Stimulated activated CD4-positive, alpha-beta T cell treated with anti-CD3 and anti-CD28 coated beads, TNF-alpha, amount 100 ng/mL, for 1 hour (primary cell): Measurements from ENCODE around the gene GPT2.

Experiments
- DNase-seq, 3 donors: peaks; one replicate each; pipeline ENCODE4 v3.0.0-alpha.2; 2020; ENCODE audit warnings: low read depth in 3 of 3, low spot score in 1 of 3

Gene GPT2

GRCh38 chr16:46896314-46896968, 12.3 kb downstream of the GPT2 start:
- no peak for DNase-seq

GRCh38 chr16:46897471-46897870, 13.3 kb downstream of the GPT2 start:
- no peak for DNase-seq

GRCh38 chr16:46898006-46898405, 13.8 kb downstream of the GPT2 start:
- no peak for DNase-seq

DNA sequence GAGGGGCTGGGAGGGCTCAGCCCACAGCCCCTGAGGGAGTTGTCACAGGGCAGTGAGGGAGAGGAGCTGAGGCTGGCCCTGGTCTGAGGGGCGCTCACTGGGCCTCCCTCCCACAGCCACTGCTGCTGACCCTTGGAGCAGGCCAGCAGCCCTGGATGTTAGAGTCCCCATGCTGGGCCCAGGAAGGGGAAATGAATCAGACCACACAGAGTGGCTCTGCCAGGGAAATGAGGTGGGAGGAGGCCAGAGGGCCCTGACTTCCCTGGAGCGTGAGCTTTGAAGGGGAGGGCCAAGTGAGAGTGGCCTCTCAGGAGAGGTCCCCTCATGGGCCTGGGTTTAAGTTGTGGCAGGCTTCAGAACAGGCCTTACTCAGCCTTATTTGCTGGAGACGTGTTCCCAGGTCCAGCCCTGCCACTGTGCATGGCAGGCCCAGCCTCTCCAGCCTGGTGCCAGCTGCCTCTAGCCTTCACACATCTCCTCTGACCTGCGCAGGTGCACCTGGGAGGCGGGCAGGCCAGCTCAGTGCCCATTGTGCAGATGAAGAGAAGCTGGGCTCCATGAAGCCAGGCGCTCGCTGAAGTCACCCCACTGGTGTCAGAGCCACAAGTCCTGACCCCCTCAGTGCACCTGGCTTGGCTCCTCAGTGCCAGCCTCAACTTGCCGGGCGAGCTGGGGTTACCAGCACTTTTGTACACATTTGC, 15.4 kb downstream of the GPT2 start:
- no peak for DNase-seq

DNA sequence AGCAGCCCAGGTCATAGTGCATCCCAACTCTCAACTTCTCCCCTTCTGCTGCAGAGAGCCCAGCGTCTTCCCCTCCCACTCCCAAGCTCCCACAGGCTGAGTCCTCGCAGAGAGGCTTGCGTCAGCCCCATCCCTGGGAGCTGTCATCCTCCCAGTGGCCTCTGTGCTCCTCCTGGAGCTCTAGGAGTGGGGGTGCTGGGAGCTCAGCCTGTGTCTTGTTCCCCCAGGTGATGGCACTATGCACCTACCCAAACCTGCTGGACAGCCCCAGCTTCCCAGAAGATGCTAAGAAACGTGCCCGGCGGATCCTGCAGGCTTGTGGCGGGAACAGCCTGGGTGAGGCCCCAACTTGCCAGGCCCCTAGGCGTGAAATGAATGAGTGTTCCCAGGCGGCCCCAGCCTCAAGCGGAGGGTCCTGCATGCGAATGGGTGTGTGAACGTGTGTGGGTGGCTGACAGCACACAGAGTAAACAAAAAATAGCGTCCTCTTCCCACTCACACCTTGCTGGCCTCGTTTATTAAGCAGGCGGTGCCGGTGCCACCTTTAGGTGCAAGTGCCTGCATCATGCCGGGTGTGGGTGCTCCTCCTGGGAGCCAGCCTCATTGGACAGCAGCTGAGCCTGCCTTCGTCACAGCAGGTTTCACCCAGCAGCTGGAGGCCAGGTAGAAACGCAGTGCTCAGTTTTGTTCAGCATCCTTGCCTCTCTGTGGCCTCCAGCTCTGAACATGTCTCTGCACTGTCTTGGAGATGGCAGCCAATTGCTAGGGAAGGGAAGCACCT, 16.5 kb downstream of the GPT2 start:
- DNase-seq, result no peak

DNA sequence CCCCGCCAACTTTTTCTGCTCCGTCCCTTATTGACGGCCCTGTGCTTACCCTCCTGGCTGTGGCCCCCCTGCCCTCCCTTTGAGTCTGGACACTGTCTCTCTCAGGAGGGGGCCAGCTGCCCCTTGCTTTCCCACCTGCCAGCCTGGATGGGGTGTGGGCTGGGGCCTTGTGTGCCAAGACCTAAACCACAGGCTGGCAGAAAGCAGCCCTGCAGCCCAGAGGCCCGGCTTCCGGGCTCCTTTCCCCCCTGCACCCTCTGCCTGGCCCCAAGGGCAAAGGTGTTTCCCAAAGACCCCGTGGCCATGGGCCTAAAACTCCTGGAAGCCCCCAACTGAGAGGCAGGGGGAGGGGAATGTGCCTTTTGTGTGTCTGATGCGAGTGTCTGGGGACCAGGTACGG, 17.5 kb downstream of the GPT2 start:
- no peak for DNase-seq

DNA sequence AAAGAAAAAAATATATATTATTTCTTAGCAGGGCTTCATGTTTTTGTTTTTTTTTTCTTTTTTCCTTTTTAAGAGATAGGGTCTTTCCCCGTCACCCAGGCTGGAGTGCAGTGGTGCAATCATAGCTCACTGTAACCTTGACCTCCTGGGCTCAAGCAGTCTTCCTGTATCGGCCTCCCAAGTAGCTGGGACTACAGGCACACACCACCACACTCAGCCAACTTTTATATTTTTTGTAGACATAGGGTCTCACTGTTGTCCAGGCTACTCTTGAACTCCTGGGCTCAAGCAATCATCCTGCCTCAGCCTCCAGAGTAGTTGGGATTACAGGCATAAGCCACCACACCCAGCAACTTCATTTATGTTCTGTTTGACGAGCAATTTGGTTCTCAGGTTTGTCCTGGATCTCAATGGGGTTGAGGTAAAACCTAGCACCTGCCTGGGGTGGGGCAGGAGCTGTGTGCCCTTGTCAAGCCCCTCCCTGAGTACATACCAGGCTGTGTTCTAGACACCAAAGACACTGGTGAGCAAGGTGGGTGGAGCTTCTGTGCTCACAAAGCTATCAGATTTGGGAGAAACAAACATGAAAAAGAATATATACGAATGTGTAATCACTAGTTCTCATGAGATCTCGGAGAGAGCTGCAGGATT, 19.2 kb downstream of the GPT2 start:
- no peak for DNase-seq

DNA sequence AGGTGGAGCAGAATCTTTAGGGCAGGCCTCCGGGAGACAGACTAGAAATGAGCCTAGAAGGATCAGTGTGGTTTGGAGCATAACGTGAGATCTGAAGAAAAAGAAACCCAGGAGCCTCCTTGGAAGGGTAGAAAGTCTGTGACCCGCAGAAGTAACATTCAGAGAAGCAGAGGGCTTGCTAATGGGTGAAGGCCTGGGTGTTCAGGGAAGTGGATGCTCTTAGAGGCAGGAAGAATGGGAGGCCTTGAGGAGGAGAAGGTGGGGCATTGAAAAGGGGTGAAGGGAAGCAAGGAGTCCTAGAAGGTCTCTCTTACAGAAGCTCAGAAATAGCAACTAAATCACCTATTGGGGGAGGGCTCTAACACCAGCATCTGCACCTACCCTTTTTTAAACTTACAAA, 20.3 kb downstream of the GPT2 start:
- no peak for DNase-seq

DNA sequence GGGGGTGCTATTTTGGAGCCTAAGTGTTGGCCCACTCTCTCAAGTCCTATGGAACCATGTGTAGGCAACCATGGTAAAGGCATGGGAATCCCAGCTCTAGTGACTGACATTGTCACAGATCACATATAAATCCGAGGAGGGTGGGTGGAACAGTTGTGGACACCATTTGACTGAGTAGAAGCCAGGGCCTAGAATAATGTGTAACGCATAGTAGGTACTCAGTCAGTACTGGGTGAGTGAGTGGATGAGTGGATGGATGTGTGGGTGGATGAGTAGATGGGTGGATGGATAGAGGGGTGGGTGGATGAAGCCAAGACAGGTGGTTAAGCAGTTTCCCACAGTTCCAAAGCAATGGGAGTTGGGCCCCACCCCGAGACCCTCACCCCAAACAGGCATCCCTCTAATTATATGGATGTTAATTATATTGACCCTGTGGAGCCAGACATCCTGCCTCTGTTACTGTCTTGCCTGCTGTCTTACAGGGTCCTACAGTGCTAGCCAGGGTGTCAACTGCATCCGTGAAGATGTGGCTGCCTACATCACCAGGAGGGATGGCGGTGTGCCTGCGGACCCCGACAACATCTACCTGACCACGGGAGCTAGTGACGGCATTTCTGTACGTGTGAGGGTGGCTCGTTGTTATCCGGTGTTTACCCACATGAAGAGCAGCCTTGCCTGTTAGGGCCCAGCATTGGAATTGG, 22.3 kb downstream of the GPT2 start:
- DNase-seq, result no peak

- no peak for DNase-seq
Measured at GRCh38 chr16:46907061-46907774, 23.1 kb downstream of the GPT2 start.

GRCh38 chr16:46908540-46909372, 24.6 kb downstream of the GPT2 start:
- peak; percentile 18 to 41 (median 28) for DNase-seq

DNA sequence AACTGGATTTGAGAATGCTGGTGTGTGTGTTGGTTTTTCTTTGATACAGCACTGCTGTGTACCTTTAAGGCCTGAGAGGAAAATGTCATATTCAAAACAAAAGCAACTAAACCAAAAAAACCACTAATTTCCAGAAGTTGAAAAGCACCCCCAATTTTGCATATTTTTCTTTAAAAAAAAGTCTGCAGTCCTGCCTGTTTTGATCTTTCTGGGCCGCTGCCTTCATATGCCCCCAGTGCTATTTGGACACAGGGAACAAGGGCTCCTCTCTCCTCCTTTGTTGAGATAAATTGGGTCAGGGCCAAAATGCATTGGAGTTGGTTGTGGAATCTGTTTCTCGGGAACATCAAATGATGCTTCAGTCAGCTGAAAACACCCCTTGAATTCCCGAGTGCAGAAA, 26.9 kb downstream of the GPT2 start:
- no peak for DNase-seq

GRCh38 chr16:46911650-46912049, 27.5 kb downstream of the GPT2 start:
- no peak for DNase-seq

- no peak for DNase-seq
Measured at GRCh38 chr16:46914556-46915201, 30.5 kb downstream of the GPT2 start.

- no peak for DNase-seq
Measured at GRCh38 chr16:46915483-46916025, 31.4 kb downstream of the GPT2 start.

DNA sequence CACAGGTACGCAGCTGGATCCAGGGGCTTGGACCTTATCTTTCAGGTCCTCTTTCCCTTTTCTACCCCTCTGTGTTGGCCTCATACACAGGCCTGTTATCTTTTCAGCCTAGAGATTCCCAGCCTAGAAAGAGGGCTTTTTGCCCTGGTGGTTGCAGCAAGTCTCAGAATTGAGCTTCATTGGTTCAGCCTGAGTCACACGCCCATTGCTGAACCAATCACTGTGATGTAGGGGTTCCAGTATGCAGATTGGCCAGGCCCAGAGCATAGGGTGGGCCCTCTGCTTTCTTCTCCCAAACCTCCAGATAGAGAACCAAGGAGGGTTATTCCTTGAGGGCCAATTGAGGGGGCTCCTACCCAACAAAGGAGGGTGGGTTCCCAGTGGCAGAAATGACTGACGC, 32.8 kb downstream of the GPT2 start:
- no peak for DNase-seq

DNA sequence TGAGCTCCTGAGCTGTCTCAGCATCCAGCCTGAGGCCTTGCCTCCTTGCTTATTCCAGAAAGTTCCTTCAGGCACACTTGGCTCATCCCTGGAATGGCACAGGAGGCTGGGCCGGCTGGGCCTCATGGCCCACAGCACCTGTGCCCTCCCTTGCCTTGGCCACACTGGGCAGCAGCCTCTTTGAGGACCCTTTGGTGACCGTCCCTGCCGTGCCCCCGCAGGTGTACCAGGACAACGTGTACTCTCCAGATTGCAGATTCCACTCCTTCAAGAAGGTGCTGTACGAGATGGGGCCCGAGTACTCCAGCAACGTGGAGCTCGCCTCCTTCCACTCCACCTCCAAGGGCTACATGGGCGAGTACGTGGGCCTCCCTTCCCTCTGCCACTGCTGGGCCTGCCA, 34.2 kb downstream of the GPT2 start:
- DNase-seq, result no peak

DNA sequence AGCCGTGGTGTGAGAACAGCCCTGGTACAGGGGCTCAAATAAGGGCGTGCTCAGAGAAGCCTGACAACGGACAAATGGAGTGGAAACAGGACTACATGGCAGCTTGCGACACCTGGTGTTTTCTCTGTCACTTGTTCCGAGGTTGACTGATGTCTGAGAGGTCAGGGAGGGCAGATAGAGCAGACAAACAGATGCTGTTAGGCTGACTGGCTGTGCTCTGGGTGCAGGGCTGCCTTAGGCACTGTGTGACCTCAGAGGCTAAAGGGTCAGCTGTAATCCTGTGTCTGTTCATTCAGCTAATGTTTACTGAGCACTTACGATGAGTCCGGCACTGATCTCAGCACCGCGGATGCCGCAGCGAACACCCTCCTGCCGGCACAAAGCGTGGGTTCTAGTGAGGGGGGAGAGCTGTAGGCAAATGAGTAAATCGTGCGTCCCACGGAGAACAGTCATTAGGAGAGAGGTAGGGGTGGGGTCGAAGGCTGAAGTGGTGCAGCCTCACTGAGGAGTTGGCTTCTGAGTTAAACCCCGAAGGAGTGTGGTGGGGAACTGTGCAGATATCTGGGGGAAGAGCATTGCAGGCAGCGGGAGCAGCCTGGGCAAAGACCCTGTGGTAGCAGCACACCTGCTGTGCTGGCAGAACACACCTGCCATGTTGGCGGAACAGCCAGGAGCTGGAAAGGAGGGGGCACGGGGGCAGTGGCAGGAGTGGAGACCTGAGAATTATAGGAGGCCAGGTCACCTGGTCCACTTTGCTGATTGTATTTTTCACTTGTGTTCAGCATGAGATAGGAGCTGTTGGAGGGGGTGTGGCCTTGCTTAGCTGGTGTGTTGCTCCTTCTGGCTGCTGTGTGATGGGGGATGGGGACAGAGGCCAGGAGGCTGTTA, 35.0 kb downstream of the GPT2 start:
- DNase-seq, result no peak
